Aorta (tissue), 5 donors: ENCODE results near the gene APOC1. TPM values are rescaled to one million over a fixed set of nuclear protein-coding genes. Genes with fewer than 3 reads are reported as not detected.
A peak's percentile ranks its signal among the peaks of the same experiment; 100 is the strongest.
"Not testable (repeated sequence)": the region's sequence is repeated elsewhere in the genome, so short reads cannot be mapped to it uniquely, and the experiment has no call there.

Source experiments
- ATAC-seq: fragments of 200-7000 bp; cut with Tn5 transposase; one replicate; pipeline ENCODE4 v1.9.1; 2022; ENCODE audit warnings: moderate library complexity; ENCODE audit not compliant: low FRiP score
- DNase-seq, 2 donors: peaks; one replicate each; pipeline ENCODE4 v3.0.0-alpha.2; 2020
- H3K27ac ChIP-seq, 2 donors: one replicate each; pipeline ENCODE4 v1.5.1; 2013; ENCODE audit warnings: low read length in 2 of 2, mild to moderate bottlenecking in 2 of 2, moderate library complexity in 2 of 2, control low read depth in 1 of 2, inconsistent platforms in 1 of 2, low read depth in 1 of 2
- H3K27me3 ChIP-seq, 2 donors: one replicate each; pipeline ENCODE4 v1.6.1; 2013; ENCODE audit warnings: control low read depth in 1 of 2, low read length in 1 of 2, mild to moderate bottlenecking in 1 of 2, moderate library complexity in 1 of 2; ENCODE audit not compliant: insufficient read depth in 2 of 2, control insufficient read depth in 1 of 2
- H3K36me3 ChIP-seq, 2 donors: one replicate each; pipeline ENCODE4 v1.6.1; 2013; ENCODE audit warnings: control low read depth in 1 of 2, low read length in 1 of 2, mild to moderate bottlenecking in 1 of 2; ENCODE audit not compliant: insufficient read depth in 2 of 2, control insufficient read depth in 1 of 2
- H3K4me1 ChIP-seq, 2 donors: one replicate each; pipeline ENCODE4 v1.6.1; 2013; ENCODE audit warnings: low read length in 2 of 2, control low read depth in 1 of 2, mild to moderate bottlenecking in 1 of 2, moderate library complexity in 1 of 2; ENCODE audit not compliant: insufficient read depth in 2 of 2, control insufficient read depth in 1 of 2
- H3K4me3 ChIP-seq, 2 donors: one replicate each; pipeline ENCODE4 v1.5.1; 2013; ENCODE audit warnings: low read length in 2 of 2, control low read depth in 1 of 2, mild to moderate bottlenecking in 1 of 2
- H3K9me3 ChIP-seq: one replicate; pipeline ENCODE4 v1.6.1; 2013; ENCODE audit warnings: mild to moderate bottlenecking, low read length; ENCODE audit not compliant: control insufficient read depth
- WGBS, 2 donors: extraction: QIAGEN DNeasy Blood & Tissue Kit; methylation state at CpG; one replicate each; pipeline ENCODE4 v1.1.7; 2013; 5-methylcytosine and 5-hydroxymethylcytosine counted together
- intact Hi-C, 2 donors: fragments of 100-400 bp; cut with DNase I; formaldehyde crosslinking; loops; one replicate each; pipeline versions ENCODE4 v1.14.2 to v1.15.0; 2022
- long read RNA-seq, 2 donors: library from polyadenylated mRNA; unstranded; transcript quantifications; one replicate each; pipeline ENCODE4 v2.0.0, GENCODE V29; 2020 to 2021
- polyA plus RNA-seq, 2 donors: library from polyadenylated mRNA; stranded (reverse); fragments of 200-250 nt; gene quantifications; one replicate each; pipeline ENCODE4 v1.2.3, GENCODE V29; 2013
- total RNA-seq, 2 donors: library from RNA; stranded (reverse); fragmentation: NEBNext Ultra II Directional; extraction: Animal tissue kit (Norgen Biotek cat#: 25700); gene quantifications; one replicate each; pipeline ENCODE4 v1.2.1, GENCODE V29; 2021
- donor health status: healthy with polysubstance abuse.
- donor health status: Bipolar disorder and iron deficiency.
- donor health status: DM: no; HTN: no; CAD: no.
- donor health status: DM: no; HTN: no; CAD: no.
- donor health status: DM: yes; HTN: yes; CAD: no.

Gene APOC1
- 10 to 100 TPM; 14.8 to 22.2 TPM for total RNA-seq
- 100 to 1,000 TPM in 1 of 2 donors, 1 to 10 TPM in 1; 7.4 to 127 TPM for polyA plus RNA-seq
- long read RNA-seq, donor 1, partial matches to known transcripts: 0 of 1 reads
- long read RNA-seq, donor 1, other reads (novel, unspliced or antisense): 0 of 1 reads
- long read RNA-seq, donor 2, partial matches to known transcripts: 0 of 3 reads
- long read RNA-seq, donor 2, other reads (novel, unspliced or antisense): 0 of 3 reads

DNA sequence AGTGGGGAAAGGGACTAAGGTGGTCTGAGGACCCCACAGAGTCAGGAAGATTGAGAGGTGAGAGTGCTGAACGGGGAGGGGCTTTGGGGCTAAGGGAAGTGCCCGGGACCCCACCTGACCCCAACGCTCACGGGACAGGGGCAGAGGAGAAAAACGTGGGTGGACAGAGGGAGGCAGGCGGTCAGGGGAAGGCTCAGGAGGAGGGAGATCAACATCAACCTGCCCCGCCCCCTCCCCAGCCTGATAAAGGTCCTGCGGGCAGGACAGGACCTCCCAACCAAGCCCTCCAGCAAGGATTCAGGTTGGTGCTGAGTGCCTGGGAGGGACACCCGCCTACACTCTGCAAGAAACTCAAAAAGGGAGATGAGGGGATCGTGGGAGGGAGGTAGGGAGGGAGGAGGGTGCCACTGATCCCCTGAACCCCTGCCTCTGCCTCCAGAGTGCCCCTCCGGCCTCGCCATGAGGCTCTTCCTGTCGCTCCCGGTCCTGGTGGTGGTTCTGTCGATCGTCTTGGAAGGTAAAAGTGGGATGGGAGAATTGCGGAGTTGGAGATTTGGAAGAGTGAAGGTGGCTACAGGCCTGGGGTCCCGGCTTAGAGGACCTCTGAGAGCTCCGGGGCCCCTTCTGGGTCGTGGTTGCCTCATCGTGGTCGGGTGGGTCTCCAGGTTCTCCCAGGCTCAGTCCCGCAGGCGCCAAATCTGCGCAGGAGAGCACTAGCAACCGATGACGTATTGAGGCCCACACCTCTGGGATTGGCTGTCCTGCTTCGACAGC is at the start of gene APOC1:
TSS of gene APOC1 (plus strand) at position 176 of the 774 bp plus-strand sequence. CDS start at position 460, 284 bp downstream.
- intact Hi-C loops, H3K36me3 ChIP-seq, H3K4me1 ChIP-seq, H3K27ac ChIP-seq, H3K27me3 ChIP-seq, H3K9me3 ChIP-seq: not testable (repeated sequence)
- peak within 1 kb of the TSS; percentile 27 to 41 for H3K4me3 ChIP-seq
- 9 to 10% methylated on average over 21 to 28 of the region's 28 CpGs for WGBS, 2 donors
- ATAC-seq: peak; percentile 93
- DNase-seq: peak; percentile 89 to 94

DNA sequence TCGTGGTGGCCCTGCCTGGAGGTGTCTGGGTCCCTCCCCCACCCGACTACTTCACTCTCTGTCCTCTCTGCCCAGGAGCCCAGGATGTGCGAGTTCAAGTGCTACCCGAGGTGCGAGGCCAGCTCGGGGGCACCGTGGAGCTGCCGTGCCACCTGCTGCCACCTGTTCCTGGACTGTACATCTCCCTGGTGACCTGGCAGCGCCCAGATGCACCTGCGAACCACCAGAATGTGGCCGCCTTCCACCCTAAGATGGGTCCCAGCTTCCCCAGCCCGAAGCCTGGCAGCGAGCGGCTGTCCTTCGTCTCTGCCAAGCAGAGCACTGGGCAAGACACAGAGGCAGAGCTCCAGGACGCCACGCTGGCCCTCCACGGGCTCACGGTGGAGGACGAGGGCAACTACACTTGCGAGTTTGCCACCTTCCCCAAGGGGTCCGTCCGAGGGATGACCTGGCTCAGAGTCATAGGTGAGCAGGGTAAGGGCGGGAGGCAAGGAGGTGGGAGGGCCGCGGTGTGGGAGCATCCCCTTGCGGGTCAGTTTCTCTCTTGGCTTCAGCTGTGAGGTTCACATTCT is 49.1 kb upstream of the APOC1 start:
- Histone ChIP-seq H3K36me3 (peaks cover 0 to 4% of the 10 kb centered on the region in 2 donors), H3K9me3 (no peaks in the 10 kb centered on the region), H3K27ac (no peak overlapping the region), H3K4me1 (no peaks in the 10 kb centered on the region), H3K27me3 (no peaks in the 10 kb centered on the region), H3K4me3 (no peak overlapping the region)
- intact Hi-C loops: no loop called here
- DNase-seq: no peak
- WGBS, 2 donors: 92 to 93% methylated on average over 27 of the region's 27 CpGs
- ATAC-seq: peak; percentile 28

GRCh38 chr19:44866664-44867063 is 47.7 kb upstream of the APOC1 start:
- Histone ChIP-seq H3K27ac (no peak overlapping the region), H3K9me3 (no peaks in the 10 kb centered on the region), H3K27me3 (no peaks in the 10 kb centered on the region), H3K4me1 (no peaks in the 10 kb centered on the region), H3K36me3 (peaks cover 0 to 4% of the 10 kb centered on the region in 2 donors), H3K4me3 (no peak overlapping the region)
- 95 to 98% methylated on average over 4 of the region's 4 CpGs for WGBS, 2 donors
- ATAC-seq (no peak), DNase-seq (no peak)
- intact Hi-C loops: no loop called here

GRCh38 chr19:44867578-44867977 is 46.8 kb upstream of the APOC1 start:
- DNase-seq (no peak), ATAC-seq (no peak)
- WGBS, 2 donors: 88 to 91% methylated on average over 12 of the region's 12 CpGs
- Histone ChIP-seq H3K4me1 (no peaks in the 10 kb centered on the region), H3K9me3 (no peaks in the 10 kb centered on the region), H3K36me3 (peaks cover 0 to 6% of the 10 kb centered on the region in 2 donors), H3K4me3 (no peak overlapping the region), H3K27me3 (no peaks in the 10 kb centered on the region), H3K27ac (no peak overlapping the region)
- intact Hi-C loops: no loop called here

GRCh38 chr19:44869733-44870470 is 44.5 kb upstream of the APOC1 start:
- intact Hi-C loops: no loop called here
- H3K4me1 ChIP-seq: no peaks in the 10 kb centered on the region
- no peaks in the 10 kb centered on the region for H3K27me3 ChIP-seq
- ATAC-seq: no peak
- 69 to 75% methylated on average over 13 of the region's 13 CpGs for WGBS, 2 donors
- peaks cover 6 to 7% of the 10 kb centered on the region in 2 donors for H3K36me3 ChIP-seq
- H3K4me3 ChIP-seq: no peak overlapping the region
- no peaks in the 10 kb centered on the region for H3K9me3 ChIP-seq
- H3K27ac ChIP-seq: no peak overlapping the region
- DNase-seq: peak in 1 of 2 donors; percentile 87

DNA sequence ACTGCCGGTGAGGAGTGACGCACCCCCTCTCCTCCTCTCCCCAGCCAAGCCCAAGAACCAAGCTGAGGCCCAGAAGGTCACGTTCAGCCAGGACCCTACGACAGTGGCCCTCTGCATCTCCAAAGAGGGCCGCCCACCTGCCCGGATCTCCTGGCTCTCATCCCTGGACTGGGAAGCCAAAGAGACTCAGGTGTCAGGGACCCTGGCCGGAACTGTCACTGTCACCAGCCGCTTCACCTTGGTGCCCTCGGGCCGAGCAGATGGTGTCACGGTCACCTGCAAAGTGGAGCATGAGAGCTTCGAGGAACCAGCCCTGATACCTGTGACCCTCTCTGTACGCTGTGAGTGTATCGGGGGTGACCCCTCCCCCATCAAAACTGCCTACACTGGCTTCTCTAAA is 42.6 kb upstream of the APOC1 start:
- no peak overlapping the region for H3K27ac ChIP-seq
- no peaks in the 10 kb centered on the region for H3K27me3 ChIP-seq
- H3K9me3 ChIP-seq: no peaks in the 10 kb centered on the region
- DNase-seq (no peak), ATAC-seq (no peak)
- H3K4me3 ChIP-seq: no peak overlapping the region
- 95 to 98% methylated on average over 14 of the region's 14 CpGs for WGBS, 2 donors
- intact Hi-C loops: no loop called here
- peaks cover 2 to 7% of the 10 kb centered on the region in 2 donors for H3K36me3 ChIP-seq
- no peaks in the 10 kb centered on the region for H3K4me1 ChIP-seq

- 83 to 84% methylated on average over 4 of the region's 4 CpGs for WGBS, 2 donors
- no peaks in the 10 kb centered on the region for H3K4me1 ChIP-seq
- H3K9me3 ChIP-seq: no peaks in the 10 kb centered on the region
- no peak overlapping the region for H3K27ac ChIP-seq
- ATAC-seq: no peak
- DNase-seq: no peak
- H3K36me3 ChIP-seq: peaks cover 2 to 7% of the 10 kb centered on the region in 2 donors
- H3K27me3 ChIP-seq: no peaks in the 10 kb centered on the region
- intact Hi-C loops: no loop called here
- H3K4me3 ChIP-seq: no peak overlapping the region
Observed at GRCh38 chr19:44872661-44873060, 41.7 kb upstream of the APOC1 start.

DNA sequence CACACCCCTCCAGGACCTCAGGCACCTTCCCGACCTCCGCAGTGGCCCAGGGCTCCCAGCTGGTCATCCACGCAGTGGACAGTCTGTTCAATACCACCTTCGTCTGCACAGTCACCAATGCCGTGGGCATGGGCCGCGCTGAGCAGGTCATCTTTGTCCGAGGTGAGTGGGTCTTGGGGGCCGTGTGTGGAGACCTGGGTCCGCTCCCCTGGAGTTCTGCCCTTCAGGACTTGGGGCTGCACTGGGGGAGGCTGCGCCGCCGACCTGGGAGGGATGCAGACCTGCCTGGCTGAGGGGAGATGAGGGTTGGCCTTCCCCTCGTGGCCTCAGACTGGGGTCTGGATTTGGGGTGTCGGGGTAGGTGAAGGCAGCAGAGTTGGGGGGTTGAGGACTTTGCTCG is 40.1 kb upstream of the APOC1 start:
- no peak overlapping the region for H3K4me3 ChIP-seq
- WGBS, 2 donors: 94% methylated on average over 15 to 16 of the region's 16 CpGs
- no peak overlapping the region for H3K27ac ChIP-seq
- ATAC-seq (no peak), DNase-seq (no peak)
- no peaks in the 10 kb centered on the region for H3K4me1 ChIP-seq
- peaks cover 2 to 7% of the 10 kb centered on the region in 2 donors for H3K36me3 ChIP-seq
- intact Hi-C loops: no loop called here
- no peaks in the 10 kb centered on the region for H3K9me3 ChIP-seq
- no peaks in the 10 kb centered on the region for H3K27me3 ChIP-seq
